SK-N-SH (cell line): ENCODE data around the gene MREG. TPM values are rescaled to one million over a fixed set of nuclear protein-coding genes. Genes with fewer than 3 reads are reported as not detected.

Source experiments
- CTCF ChIA-PET: fragments of 300-600, 350-600 bp; formaldehyde crosslinking; extraction: SDS; loops from one replicate; lab custom pipeline; 2021; lab: Yijun Ruan, JAX
- POLR2A ChIA-PET: fragments of 350-600 bp; sonication (Branson Sonifier 250); formaldehyde crosslinking; extraction: SDS; loops from one replicate; lab custom pipeline; 2020; ENCODE audit warnings: antibody characterized with exemption, inconsistent platforms; lab: Yijun Ruan, JAX
- DNase-seq: peaks from one replicate; pipeline ENCODE4 v3.0.0; 2012
- H2AFZ ChIP-seq: fragments of 200-600 bp; sonication (generic); 2 replicates; pipeline ENCODE4 v1.8.1; 2016; ENCODE audit warnings: antibody characterized with exemption, mild to moderate bottlenecking, low read depth
- H3F3A ChIP-seq: fragments of 200-600 bp; sonication (generic); replicated peaks from 2 replicates; pipeline ENCODE3; 2016; ENCODE audit warnings: antibody characterized with exemption, mild to moderate bottlenecking; ENCODE audit not compliant: insufficient read depth
- H3K27ac ChIP-seq, 2 experiments: fragments of 200-500 bp in 1 of 2; fragments of 200-600 bp in 1 of 2; sonication (Bioruptor generic) in 1 of 2; sonication (generic), shearing (Covaris generic) in 1 of 2; 2 replicates each; pipeline versions ENCODE4 v1.5.1 to v1.6.1; 2014 to 2016; ENCODE audit warnings: low read depth in 2 of 2, inconsistent platforms in 1 of 2, low read length in 1 of 2, mild to moderate bottlenecking in 1 of 2, mixed read lengths in 1 of 2
- H3K27me3 ChIP-seq: fragments of 200-600 bp; sonication (generic), shearing (Covaris generic); 2 replicates; pipeline ENCODE4 v1.6.1; 2016; ENCODE audit warnings: mixed run types; ENCODE audit not compliant: insufficient read depth
- H3K36me3 ChIP-seq, 2 experiments: fragments of 200-500 bp in 1 of 2; fragments of 200-600 bp in 1 of 2; sonication (Bioruptor generic) in 1 of 2; sonication (generic) in 1 of 2; replicated peaks in 1 of 2; 2 replicates each; pipeline versions ENCODE3 to v1.5.1; 2014 to 2016; ENCODE audit warnings: low read length in 1 of 2, mild to moderate bottlenecking in 1 of 2; ENCODE audit not compliant: insufficient read depth in 2 of 2, control insufficient read depth in 1 of 2
- H3K4me1 ChIP-seq, 2 experiments: fragments of 200-500 bp in 1 of 2; fragments of 200-600 bp in 1 of 2; sonication (Bioruptor generic) in 1 of 2; sonication (generic), shearing (Covaris generic) in 1 of 2; 2 replicates each; pipeline versions ENCODE4 v1.5.1 to v1.6.1; 2014 to 2016; ENCODE audit warnings: low read depth in 1 of 2, low read length in 1 of 2, mixed run types in 1 of 2; ENCODE audit not compliant: insufficient read depth in 2 of 2, control insufficient read depth in 1 of 2
- H3K4me2 ChIP-seq: fragments of 200-600 bp; sonication (generic), shearing (Covaris generic); 2 replicates; pipeline ENCODE4 v1.6.1; 2017; ENCODE audit warnings: mixed run types
- H3K4me3 ChIP-seq, 2 experiments: fragments of 200-500 bp in 1 of 2; fragments of 200-600 bp in 1 of 2; sonication (Bioruptor generic) in 1 of 2; sonication (generic), shearing (Covaris generic) in 1 of 2; 2 replicates each; pipeline versions ENCODE4 v1.5.1 to v1.8.1; 2014 to 2016; ENCODE audit warnings: low read depth in 2 of 2, inconsistent platforms in 1 of 2, low read length in 1 of 2, mild to moderate bottlenecking in 1 of 2, mixed read lengths in 1 of 2, moderate library complexity in 1 of 2
- H3K79me2 ChIP-seq: fragments of 200-600 bp; sonication (generic); 2 replicates; pipeline ENCODE4 v1.8.1; 2017; ENCODE audit warnings: mild to moderate bottlenecking; ENCODE audit not compliant: insufficient read depth
- H3K9ac ChIP-seq: fragments of 200-600 bp; sonication (generic); 2 replicates; pipeline ENCODE4 v1.6.1; 2017; ENCODE audit warnings: mixed run types
- H3K9me2 ChIP-seq: fragments of 200-600 bp; sonication (generic); 2 replicates; pipeline ENCODE4 v1.6.1; 2017; ENCODE audit warnings: mixed run types
- H3K9me3 ChIP-seq: fragments of 200-600 bp; sonication (generic); 2 replicates; pipeline ENCODE4 v1.6.1; 2017; ENCODE audit warnings: mixed run types, mild to moderate bottlenecking, moderate library complexity
- H4K20me1 ChIP-seq: fragments of 200-600 bp; sonication (generic); 2 replicates; pipeline ENCODE4 v1.6.1; 2017; ENCODE audit warnings: mild to moderate bottlenecking, mixed run types; ENCODE audit not compliant: insufficient read depth
- CHD2 ChIP-seq: fragments of 150-350 bp; IDR thresholded peaks from 2 replicates; pipeline ENCODE4 v1.6.1; 2018; ENCODE audit warnings: low read length; ENCODE audit not compliant: partially characterized antibody
- ELF1 ChIP-seq: IDR thresholded peaks from 2 replicates; pipeline ENCODE4 v1.4.0; 2012
- EZH2phosphoT487 ChIP-seq: fragments of 200-600 bp; sonication (generic); IDR thresholded peaks from 2 replicates; pipeline ENCODE4 v1.6.1; 2017; ENCODE audit warnings: low read depth, mixed run types, mild to moderate bottlenecking, antibody characterized with exemption, moderate library complexity, borderline replicate concordance
- FOSL2 ChIP-seq: IDR thresholded peaks from 2 replicates; pipeline ENCODE4 v1.4.0; 2012; ENCODE audit warnings: low read depth, mild to moderate bottlenecking, moderate library complexity, borderline replicate concordance
- RCOR1 ChIP-seq: fragments of 150-350 bp; IDR thresholded peaks from 2 replicates; pipeline ENCODE4 v1.6.1; 2017; ENCODE audit warnings: antibody characterized with exemption, low read length
- RXRA ChIP-seq: IDR thresholded peaks from 2 replicates; pipeline ENCODE4 v1.4.0; 2012; ENCODE audit warnings: low read depth, mild to moderate bottlenecking, borderline replicate concordance
- TAF1 ChIP-seq: IDR thresholded peaks from 2 replicates; pipeline ENCODE4 v1.6.1; 2012; ENCODE audit warnings: low read depth, mild to moderate bottlenecking, low read length, moderate library complexity, borderline replicate concordance
- TEAD4 ChIP-seq: IDR thresholded peaks from 2 replicates; pipeline ENCODE4 v1.4.0; 2012; ENCODE audit warnings: mild to moderate bottlenecking, borderline replicate concordance; ENCODE audit not compliant: insufficient read depth
- YY1 ChIP-seq: IDR thresholded peaks from 2 replicates; pipeline ENCODE4 v1.4.0; 2012; ENCODE audit warnings: low read depth, mild to moderate bottlenecking
- WGBS: methylation state at CpG from one replicate; pipeline ENCODE4 v1.1.6; 2017; ENCODE audit warnings: low lambda C conversion rate; 5-methylcytosine and 5-hydroxymethylcytosine counted together
- polyA plus RNA-seq, 3 experiments: library from polyadenylated mRNA; depleted of rRNA; stranded (reverse); fragments of >200 nt; gene quantifications; 2 replicates each; pipeline ENCODE4 v1.2.3, GENCODE V29; 2012
- TF ChIP-seq, protein P1 (sequence below): fragments of 200-600 bp; sonication (generic); IDR thresholded peaks from 2 replicates; pipeline ENCODE4 v1.6.1; 2017; ENCODE audit warnings: antibody characterized with exemption, mild to moderate bottlenecking, moderate library complexity
- TF ChIP-seq, protein P2 (sequence below): IDR thresholded peaks from 2 replicates; pipeline ENCODE4 v1.4.0; 2012; ENCODE audit warnings: low read depth, borderline replicate concordance

The MREG gene
- polyA plus RNA-seq, 1 of the 3 experiments (the other 2 are of a cell fraction) = 2.5 TPM

DNA sequence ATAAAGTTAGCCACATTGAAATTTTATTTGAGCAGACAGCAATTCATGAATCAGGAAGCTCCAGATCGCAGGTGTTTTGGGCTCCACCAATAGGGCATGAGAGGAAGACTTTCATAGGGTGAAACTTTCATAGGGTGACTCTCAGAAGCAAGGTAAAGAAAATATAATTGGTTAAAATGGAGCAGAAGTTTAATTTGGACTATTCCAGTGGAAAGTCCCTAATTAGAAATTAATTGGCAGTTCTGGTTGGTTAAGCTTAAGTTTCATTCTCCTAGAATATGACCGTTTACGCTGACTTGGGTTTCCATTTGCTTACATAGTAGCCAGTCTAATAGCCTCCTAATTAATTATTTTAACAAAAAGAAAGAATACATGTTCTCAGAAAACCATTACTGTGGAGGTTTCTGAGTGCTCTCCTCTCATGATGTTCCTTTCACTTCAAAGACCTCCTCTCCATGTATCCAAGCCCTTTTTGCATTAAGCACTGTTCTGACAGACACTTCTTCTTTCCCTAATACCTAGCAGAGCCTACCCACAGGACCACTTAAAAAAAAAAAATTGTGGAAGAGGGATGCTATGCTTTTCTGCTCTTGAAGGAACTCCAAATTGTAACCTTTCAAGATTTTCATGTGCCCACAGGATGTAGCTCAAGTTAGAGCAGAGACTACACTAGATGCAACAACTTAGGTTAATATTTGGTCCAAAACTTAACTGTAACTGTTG, 99.1 kb downstream of the MREG start:
- ChIA-PET CTCF (interaction anchor here (1.0 to 2.5 kb wide), 4 partner anchors 16 to 459 kb away, joined by 3 to 10 read pairs (median 4); no protein-coding TSS in a partner anchor), POLR2A (no interaction called here)
- Histone ChIP-seq H4K20me1 (no peaks in the 10 kb centered on the region), H3K9me3 (no peaks in the 10 kb centered on the region), H3K4me1 (peaks cover 3 to 12% of the 10 kb centered on the region in 2 experiments; a peak in 3 of 4 replicates), H3F3A (peaks cover under 1% of the 10 kb centered on the region), H3K9me2 (no peaks in the 10 kb centered on the region), H2AFZ (no peak overlapping the region), H3K27ac (no peak overlapping the region), H3K4me2 (no peak overlapping the region), H3K36me3 (no peaks in the 10 kb centered on the region), H3K79me2 (no peaks in the 10 kb centered on the region), H3K4me3 (no peak overlapping the region), H3K27me3 (no peaks in the 10 kb centered on the region), H3K9ac (no peak overlapping the region)
- TF ChIP-seq RXRA = no peak
- TF ChIP-seq RCOR1 = no peak
- TF ChIP-seq EZH2phosphoT487 = no peak
- TF ChIP-seq TEAD4 = no peak
- 97% methylated on average over 3 of the region's 3 CpGs for WGBS
- no peak for DNase-seq

DNA sequence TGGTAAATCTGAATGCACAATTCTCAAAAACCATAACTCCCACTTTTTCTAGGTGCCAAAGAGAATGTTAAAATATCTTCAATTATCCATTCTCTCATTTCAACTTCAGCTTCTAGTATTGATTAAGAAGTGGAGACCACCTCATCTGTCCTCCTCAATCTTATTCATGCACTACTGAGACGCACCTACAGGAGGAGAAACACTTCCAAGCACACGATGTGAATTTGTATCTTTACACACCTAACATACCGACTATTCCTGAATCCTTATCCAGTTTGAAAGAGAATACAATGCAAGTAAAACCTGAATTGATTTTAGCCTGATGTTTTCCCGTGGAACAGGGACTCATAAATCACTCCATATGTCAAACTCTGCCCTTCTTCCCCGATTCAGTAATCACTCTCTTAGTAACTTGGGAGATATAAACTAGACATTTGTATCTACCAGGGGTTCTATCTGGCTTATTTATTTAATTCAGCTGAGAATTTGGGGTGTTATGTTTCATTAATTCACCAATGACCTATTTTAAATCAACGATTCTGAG, 101.0 kb downstream of the MREG start:
- H3K27me3 ChIP-seq = no peaks in the 10 kb centered on the region
- no peaks in the 10 kb centered on the region for H3K9me3 ChIP-seq
- no peaks in the 10 kb centered on the region for H3F3A ChIP-seq
- no peaks in the 10 kb centered on the region for H4K20me1 ChIP-seq
- 71% methylated on average over 6 of the region's 6 CpGs for WGBS
- no peaks in the 10 kb centered on the region for H3K79me2 ChIP-seq
- DNase-seq = no peak
- TF ChIP-seq, protein P1, sequence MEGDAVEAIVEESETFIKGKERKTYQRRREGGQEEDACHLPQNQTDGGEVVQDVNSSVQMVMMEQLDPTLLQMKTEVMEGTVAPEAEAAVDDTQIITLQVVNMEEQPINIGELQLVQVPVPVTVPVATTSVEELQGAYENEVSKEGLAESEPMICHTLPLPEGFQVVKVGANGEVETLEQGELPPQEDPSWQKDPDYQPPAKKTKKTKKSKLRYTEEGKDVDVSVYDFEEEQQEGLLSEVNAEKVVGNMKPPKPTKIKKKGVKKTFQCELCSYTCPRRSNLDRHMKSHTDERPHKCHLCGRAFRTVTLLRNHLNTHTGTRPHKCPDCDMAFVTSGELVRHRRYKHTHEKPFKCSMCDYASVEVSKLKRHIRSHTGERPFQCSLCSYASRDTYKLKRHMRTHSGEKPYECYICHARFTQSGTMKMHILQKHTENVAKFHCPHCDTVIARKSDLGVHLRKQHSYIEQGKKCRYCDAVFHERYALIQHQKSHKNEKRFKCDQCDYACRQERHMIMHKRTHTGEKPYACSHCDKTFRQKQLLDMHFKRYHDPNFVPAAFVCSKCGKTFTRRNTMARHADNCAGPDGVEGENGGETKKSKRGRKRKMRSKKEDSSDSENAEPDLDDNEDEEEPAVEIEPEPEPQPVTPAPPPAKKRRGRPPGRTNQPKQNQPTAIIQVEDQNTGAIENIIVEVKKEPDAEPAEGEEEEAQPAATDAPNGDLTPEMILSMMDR = peak; percentile 10; the same call in 1 of the 2 replicates
- TF ChIP-seq ELF1 (no peak), TAF1 (no peak), FOSL2 (no peak), YY1 (no peak), CHD2 (no peak)
- TF ChIP-seq, protein P2, sequence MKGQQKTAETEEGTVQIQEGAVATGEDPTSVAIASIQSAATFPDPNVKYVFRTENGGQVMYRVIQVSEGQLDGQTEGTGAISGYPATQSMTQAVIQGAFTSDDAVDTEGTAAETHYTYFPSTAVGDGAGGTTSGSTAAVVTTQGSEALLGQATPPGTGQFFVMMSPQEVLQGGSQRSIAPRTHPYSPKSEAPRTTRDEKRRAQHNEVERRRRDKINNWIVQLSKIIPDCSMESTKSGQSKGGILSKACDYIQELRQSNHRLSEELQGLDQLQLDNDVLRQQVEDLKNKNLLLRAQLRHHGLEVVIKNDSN = no peak
- no peak overlapping the region for H3K27ac ChIP-seq
- H3K9me2 ChIP-seq = no peaks in the 10 kb centered on the region
- H3K4me1 ChIP-seq = no peaks in the 10 kb centered on the region
- no peak overlapping the region for H3K4me3 ChIP-seq
- no peak overlapping the region for H3K9ac ChIP-seq
- ChIA-PET POLR2A (no interaction called here), CTCF (interaction anchor here (0.5 to 1.1 kb wide), 2 partner anchors 19 to 544 kb away, joined by 4 read pairs; no protein-coding TSS in a partner anchor)
- H3K4me2 ChIP-seq = no peak overlapping the region
- H2AFZ ChIP-seq = no peak overlapping the region
- H3K36me3 ChIP-seq = no peaks in the 10 kb centered on the region
